ENCODE measurements around the gene GRK6. TPM values are rescaled to one million over a fixed set of nuclear protein-coding genes. Genes with fewer than 3 reads are reported as not detected.

The GRK6 gene
- total and polyA plus RNA-seq, 2 donors = 13.4 to 27.7 TPM

DNA sequence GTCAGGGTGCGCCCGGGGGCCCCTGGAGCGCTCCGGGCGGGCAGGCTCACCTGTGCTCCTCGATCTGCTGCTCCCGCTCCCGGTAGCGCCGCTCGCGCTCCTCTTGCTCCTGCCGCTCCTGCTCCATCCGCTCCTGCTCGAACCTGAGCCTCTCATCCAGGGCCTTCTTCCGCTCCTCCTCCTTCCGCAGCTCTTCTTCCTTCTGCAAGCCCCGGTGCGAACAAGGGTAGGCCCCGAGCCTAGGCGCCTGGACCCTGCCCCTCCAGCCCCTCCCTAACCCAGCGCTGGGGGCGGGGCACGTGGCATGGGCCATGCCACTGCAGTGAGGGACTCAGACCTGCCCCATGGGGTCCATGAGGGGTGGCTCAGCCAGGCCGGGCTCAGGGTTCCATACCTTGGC is 40.4 kb downstream of the GRK6 start:
- no peak for DNase-seq (ENCODE audit: extremely low spot score)
- Histone ChIP-seq H3K27ac (ENCODE audit: low read depth) (no peak overlapping the region), H3K4me3 (ENCODE audit: low read depth, low read length) (no peak overlapping the region), H3K36me3 (ENCODE audit: insufficient read depth) (no peaks in the 10 kb centered on the region), H3K4me1 (ENCODE audit: insufficient read depth) (no peaks in the 10 kb centered on the region)
- 96% methylated on average over 25 of the region's 25 CpGs for WGBS

DNA sequence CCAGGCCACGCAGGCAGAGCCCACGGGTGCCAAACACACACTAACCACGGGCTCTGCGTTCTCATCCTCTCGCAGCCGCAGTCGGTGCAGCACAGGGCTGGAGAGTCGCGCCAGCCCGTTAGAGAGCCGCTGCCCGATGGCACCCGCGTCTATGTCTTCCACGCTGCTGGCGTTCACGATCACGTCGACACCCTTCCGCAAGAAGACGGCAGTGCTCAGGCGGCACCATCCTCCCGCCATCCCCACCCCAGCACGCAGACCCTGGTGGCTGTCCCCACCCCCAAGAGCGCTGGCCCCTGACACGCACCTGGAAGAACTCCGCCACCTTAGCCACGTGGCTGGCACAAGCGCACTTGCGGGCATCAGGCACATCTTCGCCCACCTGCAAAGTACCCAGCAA is 41.0 kb downstream of the GRK6 start:
- H3K36me3 ChIP-seq (ENCODE audit: insufficient read depth) = no peaks in the 10 kb centered on the region
- 94% methylated on average over 31 of the region's 31 CpGs for WGBS
- no peak overlapping the region for H3K4me3 ChIP-seq (ENCODE audit: low read depth, low read length)
- H3K27ac ChIP-seq (ENCODE audit: low read depth) = no peak overlapping the region
- no peaks in the 10 kb centered on the region for H3K4me1 ChIP-seq (ENCODE audit: insufficient read depth)
- no peak for DNase-seq (ENCODE audit: extremely low spot score)

DNA sequence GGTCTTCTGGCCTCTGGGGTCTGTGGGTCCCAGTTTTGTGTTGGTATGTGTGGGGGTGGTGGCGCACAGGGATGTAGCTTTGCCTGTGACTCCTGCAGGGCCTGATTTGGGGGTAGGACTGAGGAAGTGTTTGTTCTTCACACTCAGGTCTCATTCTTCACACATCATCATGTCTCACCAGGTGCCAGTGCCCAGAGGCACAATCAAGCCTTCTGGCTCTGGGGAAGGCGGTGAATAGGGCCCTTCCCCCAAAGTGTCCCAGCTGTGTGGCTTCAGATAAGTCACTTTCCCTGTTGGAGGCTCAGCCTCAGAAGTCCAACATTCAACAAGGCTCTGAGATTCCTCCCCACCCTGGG is 41.8 kb downstream of the GRK6 start:
- 92% methylated on average over 2 of the region's 2 CpGs for WGBS
- Histone ChIP-seq H3K4me1 (ENCODE audit: insufficient read depth) (no peaks in the 10 kb centered on the region), H3K36me3 (ENCODE audit: insufficient read depth) (no peaks in the 10 kb centered on the region), H3K4me3 (ENCODE audit: low read depth, low read length) (no peak overlapping the region), H3K27ac (ENCODE audit: low read depth) (no peak overlapping the region)
- DNase-seq (ENCODE audit: extremely low spot score) = no peak

GRCh38 chr5:177468685-177469628 is 42.5 kb downstream of the GRK6 start:
- WGBS = 49% methylated on average over 25 of the region's 25 CpGs
- no peak overlapping the region for H3K27ac ChIP-seq (ENCODE audit: low read depth)
- H3K4me3 ChIP-seq (ENCODE audit: low read depth, low read length) = no peak overlapping the region
- no peak for DNase-seq (ENCODE audit: extremely low spot score)
- no peaks in the 10 kb centered on the region for H3K36me3 ChIP-seq (ENCODE audit: insufficient read depth)
- H3K4me1 ChIP-seq (ENCODE audit: insufficient read depth) = no peaks in the 10 kb centered on the region

DNA sequence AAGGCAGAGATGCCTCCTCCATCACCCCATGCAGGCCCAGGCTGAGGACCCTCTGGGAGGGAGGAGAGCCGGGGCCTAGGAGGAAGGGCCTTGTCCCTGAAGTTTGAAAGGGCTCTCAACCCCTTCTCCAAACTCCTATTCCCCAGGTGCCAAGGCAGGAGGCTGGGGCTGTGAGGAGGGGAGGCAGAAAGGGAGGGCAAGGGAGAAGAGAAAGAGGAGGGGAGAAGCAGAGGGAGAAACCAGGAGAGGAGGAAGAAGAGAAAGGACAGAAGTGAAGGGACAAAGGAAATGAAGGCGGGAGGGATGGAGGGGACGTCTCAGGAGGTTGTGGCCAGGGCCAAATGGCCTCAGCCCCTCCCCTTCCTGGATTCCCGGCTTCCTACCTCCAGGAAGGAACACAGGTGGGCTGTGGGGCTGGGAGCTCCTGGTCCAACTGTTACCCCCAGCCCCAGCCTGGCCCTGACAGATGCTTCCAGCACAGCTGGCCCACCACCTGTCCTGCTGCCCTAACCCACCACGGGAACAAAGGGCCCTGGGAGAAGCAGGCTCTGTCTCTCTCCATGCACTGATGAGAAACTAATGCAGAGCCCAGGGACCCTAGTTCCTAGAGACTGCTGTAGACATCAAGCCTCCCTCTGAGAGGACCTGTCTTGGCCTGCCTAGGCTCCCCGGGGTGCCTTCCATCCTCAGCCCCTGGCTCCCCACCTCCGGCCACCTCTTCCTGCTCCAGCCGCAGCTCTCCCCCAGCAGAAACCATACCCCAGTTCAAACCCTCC is 43.5 kb downstream of the GRK6 start:
- 59% methylated on average over 8 of the region's 8 CpGs for WGBS
- H3K27ac ChIP-seq (ENCODE audit: low read depth) = no peak overlapping the region
- DNase-seq (ENCODE audit: extremely low spot score) = no peak
- H3K4me1 ChIP-seq (ENCODE audit: insufficient read depth) = no peaks in the 10 kb centered on the region
- H3K36me3 ChIP-seq (ENCODE audit: insufficient read depth) = no peaks in the 10 kb centered on the region
- no peak overlapping the region for H3K4me3 ChIP-seq (ENCODE audit: low read depth, low read length)

- no peak overlapping the region for H3K27ac ChIP-seq (ENCODE audit: low read depth)
- no peaks in the 10 kb centered on the region for H3K4me1 ChIP-seq (ENCODE audit: insufficient read depth)
- H3K36me3 ChIP-seq (ENCODE audit: insufficient read depth) = no peaks in the 10 kb centered on the region
- DNase-seq (ENCODE audit: extremely low spot score) = no peak
- 81% methylated on average over 10 of the region's 10 CpGs for WGBS
- no peak overlapping the region for H3K4me3 ChIP-seq (ENCODE audit: low read depth, low read length)
Observed at GRCh38 chr5:177470759-177471536, 44.5 kb downstream of the GRK6 start.

GRCh38 chr5:177471610-177472356 is 45.3 kb downstream of the GRK6 start:
- no peak for DNase-seq (ENCODE audit: extremely low spot score)
- H3K36me3 ChIP-seq (ENCODE audit: insufficient read depth) = no peaks in the 10 kb centered on the region
- WGBS = 40% methylated on average over 14 of the region's 14 CpGs
- peak overlapping the region; percentile 87 for H3K4me3 ChIP-seq (ENCODE audit: low read depth, low read length)
- no peak overlapping the region for H3K27ac ChIP-seq (ENCODE audit: low read depth)
- no peaks in the 10 kb centered on the region for H3K4me1 ChIP-seq (ENCODE audit: insufficient read depth)

DNA sequence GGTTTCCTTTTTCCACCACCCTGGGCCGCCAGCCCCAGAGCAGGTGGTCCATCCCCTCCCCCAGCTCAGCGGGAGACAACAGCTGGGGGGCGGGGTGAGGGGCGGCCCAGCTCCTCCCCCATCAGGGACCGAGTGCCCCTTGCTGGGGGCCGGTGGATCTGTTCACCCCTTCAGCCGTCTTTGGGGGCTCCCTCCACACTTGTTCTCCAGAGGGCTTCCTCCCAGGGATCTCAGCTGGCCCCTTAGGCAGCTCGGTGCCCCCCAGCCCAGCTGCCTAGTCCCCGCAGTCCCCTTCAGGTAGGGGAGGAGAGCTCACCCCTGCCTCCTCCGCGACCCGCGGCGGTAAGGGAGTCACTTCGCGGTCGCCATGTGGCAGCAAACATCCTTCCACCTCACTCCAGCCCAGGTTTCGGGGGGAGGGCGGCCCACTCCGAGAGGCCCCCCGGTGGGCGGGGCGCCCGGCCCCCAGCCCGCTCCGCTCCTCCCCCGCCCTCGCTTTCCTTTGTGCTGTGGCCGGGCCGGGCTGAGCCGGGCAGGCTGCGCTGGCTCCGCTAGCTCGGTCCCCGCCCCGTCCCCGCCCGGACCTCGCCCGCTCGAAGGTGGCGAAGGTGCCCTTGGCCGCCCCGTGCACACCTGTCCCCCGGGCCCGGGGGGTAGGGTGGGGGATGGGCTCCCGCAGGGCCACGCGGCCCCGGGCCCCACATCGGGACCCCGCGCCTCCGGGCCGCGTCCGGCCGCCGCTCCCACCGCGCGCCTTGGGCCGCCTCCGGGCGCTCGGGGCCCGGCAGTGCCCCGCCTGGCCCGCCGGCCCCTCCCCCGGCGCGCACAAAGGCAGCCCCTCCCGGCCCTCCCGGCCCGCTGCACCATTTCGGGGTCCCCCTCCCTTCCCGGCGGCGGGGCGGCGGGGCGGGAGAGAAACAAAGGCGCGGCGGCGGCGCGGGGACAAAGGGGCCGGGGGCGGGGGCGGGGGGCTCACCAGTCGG is 46.3 kb downstream of the GRK6 start:
- Histone ChIP-seq H3K4me1 (ENCODE audit: insufficient read depth) (no peaks in the 10 kb centered on the region), H3K27ac (ENCODE audit: low read depth) (no peak overlapping the region), H3K36me3 (ENCODE audit: insufficient read depth) (no peaks in the 10 kb centered on the region), H3K4me3 (ENCODE audit: low read depth, low read length) (peak overlapping the region; percentile 87)
- no peak for DNase-seq (ENCODE audit: extremely low spot score)
- WGBS = 1% methylated on average over 92 of the region's 93 CpGs

- H3K4me1 ChIP-seq (ENCODE audit: insufficient read depth) = no peaks in the 10 kb centered on the region
- peak within 1 kb of the TSS; percentile 87 for H3K4me3 ChIP-seq (ENCODE audit: low read depth, low read length)
- DNase-seq (ENCODE audit: extremely low spot score) = no peak
- no peaks in the 10 kb centered on the region for H3K36me3 ChIP-seq (ENCODE audit: insufficient read depth)
- no peak within 1 kb of the TSS for H3K27ac ChIP-seq (ENCODE audit: low read depth)
- WGBS = 2% methylated on average over 64 of the region's 69 CpGs
Observed at GRCh38 chr5:177473443-177474001, 47.0 kb downstream of the GRK6 start, which contains the start of gene DBN1. Gene DBN1, minus strand, starts transcription at chr5:177473634. Its CDS starts 113 bp downstream, at chr5:177473521.

GRCh38 chr5:177474002-177474476 is 47.6 kb downstream of the GRK6 start:
- H3K4me1 ChIP-seq (ENCODE audit: insufficient read depth) = no peaks in the 10 kb centered on the region
- no peak overlapping the region for H3K4me3 ChIP-seq (ENCODE audit: low read depth, low read length)
- no peak overlapping the region for H3K27ac ChIP-seq (ENCODE audit: low read depth)
- no peaks in the 10 kb centered on the region for H3K36me3 ChIP-seq (ENCODE audit: insufficient read depth)
- DNase-seq (ENCODE audit: extremely low spot score) = no peak
- 30% methylated on average over 7 of the region's 7 CpGs for WGBS

DNA sequence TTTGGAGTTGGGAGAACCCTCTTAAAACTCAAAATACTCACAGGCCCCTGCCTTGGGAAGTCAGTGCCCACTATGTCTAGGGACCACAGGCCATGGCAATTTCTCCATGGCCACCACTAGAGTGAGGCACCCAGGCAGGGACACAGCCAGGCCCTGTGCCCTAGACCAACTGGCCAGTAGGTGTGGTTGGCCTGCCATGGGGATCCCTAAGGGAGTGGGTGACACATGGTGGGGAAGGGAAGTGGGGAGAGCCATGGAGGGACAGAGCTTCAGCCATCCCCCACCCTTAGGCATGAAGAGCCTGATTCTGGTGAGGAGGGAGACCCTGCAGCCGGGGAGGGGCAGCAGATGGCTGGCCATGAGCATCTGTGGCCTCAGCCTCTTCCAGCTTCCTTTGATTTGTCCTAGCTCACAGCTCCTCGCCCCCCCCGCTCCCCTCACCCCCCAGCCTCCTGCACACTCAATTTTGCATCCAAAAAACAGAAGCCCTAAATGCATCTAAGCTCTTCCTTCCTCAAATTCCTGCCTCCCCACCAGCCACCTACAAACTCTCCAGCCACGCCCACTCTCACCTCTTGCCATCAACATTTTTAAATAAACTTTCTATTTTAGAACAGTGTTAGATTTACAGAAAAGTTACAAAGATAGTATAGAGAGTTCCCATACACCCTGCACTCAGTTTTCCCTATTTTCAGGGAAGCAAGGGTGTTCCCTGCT is 48.5 kb downstream of the GRK6 start:
- WGBS = 27% methylated on average over 4 of the region's 4 CpGs
- Histone ChIP-seq H3K36me3 (ENCODE audit: insufficient read depth) (no peaks in the 10 kb centered on the region), H3K4me1 (ENCODE audit: insufficient read depth) (no peaks in the 10 kb centered on the region), H3K27ac (ENCODE audit: low read depth) (no peak overlapping the region), H3K4me3 (ENCODE audit: low read depth, low read length) (no peak overlapping the region)
- DNase-seq (ENCODE audit: extremely low spot score) = no peak
